Measurements from ENCODE around the gene GNA15.

DNA sequence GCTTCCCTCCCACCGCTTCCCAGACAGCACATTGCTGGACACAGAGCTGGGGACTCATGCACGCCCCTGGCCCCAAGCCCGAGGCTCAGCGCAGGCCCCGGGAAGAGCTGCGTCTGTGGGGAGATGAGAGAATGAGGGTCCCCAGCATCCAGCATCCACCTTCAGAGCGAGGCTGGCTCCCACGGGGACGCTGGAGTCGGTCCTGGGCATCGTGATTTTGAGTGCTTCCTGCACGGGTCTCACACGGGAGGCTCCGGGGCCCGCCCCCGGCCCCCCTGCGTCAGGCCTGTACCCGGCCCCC is 54.6 kb downstream of the GNA15 start:
- TF ChIP-seq, protein P1, sequence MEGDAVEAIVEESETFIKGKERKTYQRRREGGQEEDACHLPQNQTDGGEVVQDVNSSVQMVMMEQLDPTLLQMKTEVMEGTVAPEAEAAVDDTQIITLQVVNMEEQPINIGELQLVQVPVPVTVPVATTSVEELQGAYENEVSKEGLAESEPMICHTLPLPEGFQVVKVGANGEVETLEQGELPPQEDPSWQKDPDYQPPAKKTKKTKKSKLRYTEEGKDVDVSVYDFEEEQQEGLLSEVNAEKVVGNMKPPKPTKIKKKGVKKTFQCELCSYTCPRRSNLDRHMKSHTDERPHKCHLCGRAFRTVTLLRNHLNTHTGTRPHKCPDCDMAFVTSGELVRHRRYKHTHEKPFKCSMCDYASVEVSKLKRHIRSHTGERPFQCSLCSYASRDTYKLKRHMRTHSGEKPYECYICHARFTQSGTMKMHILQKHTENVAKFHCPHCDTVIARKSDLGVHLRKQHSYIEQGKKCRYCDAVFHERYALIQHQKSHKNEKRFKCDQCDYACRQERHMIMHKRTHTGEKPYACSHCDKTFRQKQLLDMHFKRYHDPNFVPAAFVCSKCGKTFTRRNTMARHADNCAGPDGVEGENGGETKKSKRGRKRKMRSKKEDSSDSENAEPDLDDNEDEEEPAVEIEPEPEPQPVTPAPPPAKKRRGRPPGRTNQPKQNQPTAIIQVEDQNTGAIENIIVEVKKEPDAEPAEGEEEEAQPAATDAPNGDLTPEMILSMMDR (IDR thresholded peaks at IDR 0.05): no peak
- TF ChIP-seq EP300 (IDR thresholded peaks at IDR 0.05): no peak
